NCI-H2107 treated with DMSO at 0.1 percent for 48 hours (cell line): ENCODE measurements around the gene NWD2.
"Not testable (repeated sequence)": the region's sequence is repeated elsewhere in the genome, so short reads cannot be mapped to it uniquely, and the experiment has no call there.

Experiments used
- DNase-seq: peaks from one replicate; lab custom pipeline; 2025; ENCODE audit not compliant: unreplicated experiment; lab: John Stamatoyannopoulos, UW

The NWD2 gene

GRCh38 chr4:37489697-37490096 is 245.2 kb downstream of the NWD2 start:
- DNase-seq = no peak

- no peak for DNase-seq
These were observed 246.1 kb downstream of the NWD2 start for GRCh38 chr4:37490391-37491347.

- DNase-seq = not testable (repeated sequence)
These were observed 250.8 kb downstream of the NWD2 start for GRCh38 chr4:37495353-37495752.
